HG03342 (cell line): Measurements from ENCODE around the gene EIF5A.
"Not testable (repeated sequence)": the region's sequence is repeated elsewhere in the genome, so short reads cannot be mapped to it uniquely, and the experiment has no call there.

ENCODE experiments used
- ATAC-seq: cut with Tn5 transposase; IDR thresholded peaks from one replicate; pipeline ENCODE4 v1.9.1; 2021; ENCODE audit warnings: mild to moderate bottlenecking, moderate library complexity; ENCODE audit not compliant: unreplicated experiment

Gene EIF5A

GRCh38 chr17:7329374-7329996 lies 22.1 kb downstream of the EIF5A start:
- ATAC-seq: peak; percentile 57

- peak; percentile 37 for ATAC-seq
Measured at GRCh38 chr17:7329997-7330637, 22.7 kb downstream of the EIF5A start.

GRCh38 chr17:7330638-7331015 lies 23.2 kb downstream of the EIF5A start:
- ATAC-seq: no peak

- no peak for ATAC-seq
Measured at GRCh38 chr17:7332111-7332510, 24.7 kb downstream of the EIF5A start.

GRCh38 chr17:7332600-7333069 lies 25.2 kb downstream of the EIF5A start:
- not testable (repeated sequence) for ATAC-seq

DNA sequence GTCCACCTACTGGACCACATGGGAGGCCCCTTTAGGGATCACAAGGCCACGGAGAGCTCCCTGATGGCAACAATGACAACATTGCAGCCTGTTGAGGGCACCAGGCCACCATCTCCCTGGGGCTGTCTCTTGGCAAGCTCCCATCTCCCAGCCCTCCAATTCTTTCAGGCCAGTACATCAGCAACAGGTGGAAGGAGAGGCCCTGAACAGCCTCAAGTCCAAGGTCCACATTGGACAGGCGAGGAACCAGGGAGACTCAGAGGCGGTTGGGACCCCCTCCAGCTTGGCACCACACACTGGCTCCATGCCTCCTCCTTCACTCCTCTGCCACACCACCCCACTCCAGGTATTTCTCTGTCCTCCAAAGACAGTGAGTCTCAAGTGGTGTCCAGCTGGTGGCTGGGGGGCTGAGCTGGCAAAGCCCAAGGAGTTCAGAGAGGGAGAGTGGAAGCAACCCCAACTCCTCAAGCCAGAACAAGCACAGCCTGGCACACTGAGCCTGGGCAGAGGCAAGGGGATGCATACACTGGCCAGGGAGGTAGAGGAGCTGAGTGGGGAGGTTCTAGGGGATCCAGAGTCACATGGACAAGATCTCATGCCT lies 27.6 kb downstream of the EIF5A start:
- ATAC-seq: no peak

- ATAC-seq: not testable (repeated sequence)
Measured at GRCh38 chr17:7335765-7336164, 28.3 kb downstream of the EIF5A start.

- peak; percentile 60 for ATAC-seq
Measured at GRCh38 chr17:7336240-7337175, 29.1 kb downstream of the EIF5A start, which contains the start of gene ACAP1. Gene ACAP1, plus strand, starts transcription at chr17:7336529. Its CDS starts 206 bp downstream, at chr17:7336735.

DNA sequence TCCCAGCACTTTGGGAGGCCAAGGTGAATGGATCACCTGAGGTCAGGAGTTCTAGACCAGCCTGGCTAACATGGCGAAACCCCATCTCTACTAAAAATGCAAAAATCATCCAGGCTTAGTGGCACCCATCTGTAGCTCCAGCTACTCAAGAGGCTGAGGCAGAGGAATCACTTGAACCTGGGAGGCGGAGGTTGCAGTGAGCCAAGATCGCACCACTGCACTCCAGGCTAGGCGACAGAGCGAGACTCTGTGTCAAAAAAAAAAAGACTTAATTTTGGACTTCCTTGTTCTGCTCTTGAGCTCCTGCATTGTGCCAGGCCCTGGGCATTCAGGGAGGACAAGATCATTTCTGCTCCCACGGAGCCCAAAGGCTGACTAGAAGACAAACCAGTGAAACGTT lies 30.2 kb downstream of the EIF5A start:
- ATAC-seq: not testable (repeated sequence)

DNA sequence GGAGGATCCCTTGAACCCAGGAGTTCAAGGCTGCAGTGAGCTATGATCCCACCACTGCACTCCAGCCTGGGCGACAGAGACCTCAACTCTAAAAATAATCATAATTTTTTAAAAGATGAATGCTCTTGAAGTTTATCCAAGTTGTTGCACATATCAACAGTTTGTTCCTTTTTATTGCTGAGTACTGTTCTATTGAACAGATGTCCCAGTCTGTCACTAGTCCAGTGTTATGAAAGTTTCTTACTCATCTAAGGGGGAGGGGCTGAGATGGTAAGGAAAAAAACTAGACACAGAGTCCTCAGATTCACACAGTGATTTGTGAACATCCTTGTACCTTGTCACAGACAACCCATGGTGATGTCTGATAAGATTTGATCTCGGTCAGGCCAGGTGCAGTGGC lies 32.8 kb downstream of the EIF5A start:
- no peak for ATAC-seq

DNA sequence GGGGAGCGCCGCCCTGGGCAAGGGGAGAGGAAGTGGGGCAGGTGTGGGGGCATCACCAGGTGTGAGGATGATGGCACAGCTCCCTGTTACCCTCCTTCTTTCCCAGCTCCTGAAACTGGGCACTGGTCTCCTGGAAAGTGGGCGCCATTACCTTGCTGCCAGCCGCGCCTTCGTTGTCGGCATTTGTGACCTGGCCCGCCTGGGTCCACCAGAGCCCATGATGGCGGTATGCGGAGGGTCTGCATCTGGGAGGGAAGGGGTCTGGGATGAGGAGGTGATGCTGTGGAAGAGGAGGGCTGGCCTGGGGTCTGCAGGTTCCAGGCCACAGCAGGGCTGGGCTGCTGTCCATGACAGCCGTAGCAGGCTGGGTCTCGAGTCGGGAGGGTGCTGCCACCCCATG lies 34.4 kb downstream of the EIF5A start:
- ATAC-seq: no peak

GRCh38 chr17:7343250-7343649 lies 35.8 kb downstream of the EIF5A start:
- ATAC-seq: no peak

DNA sequence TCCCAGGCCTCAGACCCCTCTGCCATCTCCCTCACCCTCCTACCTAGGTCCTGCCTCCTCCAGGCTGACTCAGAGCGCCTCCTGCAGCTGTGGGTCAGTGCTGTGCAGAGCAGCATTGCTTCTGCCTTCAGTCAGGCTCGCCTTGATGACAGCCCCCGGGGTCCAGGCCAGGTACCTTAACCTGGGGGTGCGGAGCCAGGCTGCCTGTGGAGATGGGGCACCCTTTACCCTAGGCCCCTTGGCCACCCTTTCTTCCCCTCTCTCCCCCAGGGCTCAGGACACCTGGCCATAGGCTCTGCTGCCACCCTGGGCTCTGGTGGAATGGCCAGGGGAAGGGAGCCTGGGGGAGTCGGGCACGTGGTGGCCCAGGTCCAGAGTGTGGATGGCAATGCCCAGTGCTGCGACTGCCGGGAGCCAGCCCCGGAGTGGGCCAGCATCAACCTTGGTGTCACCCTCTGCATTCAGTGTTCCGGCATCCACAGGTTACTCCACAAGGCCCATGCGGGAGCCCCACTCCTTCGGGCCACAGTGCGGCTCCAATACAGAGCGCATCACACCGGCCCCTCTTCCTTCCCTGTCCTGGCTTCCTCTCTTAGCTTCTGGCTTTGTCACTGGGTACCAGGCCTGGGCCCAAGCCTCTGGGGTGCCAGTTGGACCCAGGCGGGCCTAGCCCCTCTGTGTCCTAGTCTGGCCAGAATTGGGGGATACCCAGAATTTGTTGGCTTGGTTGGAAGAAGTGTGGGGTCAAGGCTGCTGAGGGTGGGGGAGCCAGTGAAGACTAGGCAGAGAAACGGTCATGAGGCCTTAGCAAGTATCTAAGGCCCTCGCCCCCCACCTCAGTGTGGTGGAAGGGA lies 39.6 kb downstream of the EIF5A start:
- ATAC-seq: no peak

- no peak for ATAC-seq
Measured at GRCh38 chr17:7347630-7348477, 40.4 kb downstream of the EIF5A start.

GRCh38 chr17:7348478-7349242 lies 41.2 kb downstream of the EIF5A start:
- ATAC-seq: no peak

GRCh38 chr17:7351665-7352502 lies 44.5 kb downstream of the EIF5A start, which contains the start of gene KCTD11:
Gene KCTD11, plus strand, starts transcription at chr17:7352162.
- ATAC-seq: peak; percentile 46

DNA sequence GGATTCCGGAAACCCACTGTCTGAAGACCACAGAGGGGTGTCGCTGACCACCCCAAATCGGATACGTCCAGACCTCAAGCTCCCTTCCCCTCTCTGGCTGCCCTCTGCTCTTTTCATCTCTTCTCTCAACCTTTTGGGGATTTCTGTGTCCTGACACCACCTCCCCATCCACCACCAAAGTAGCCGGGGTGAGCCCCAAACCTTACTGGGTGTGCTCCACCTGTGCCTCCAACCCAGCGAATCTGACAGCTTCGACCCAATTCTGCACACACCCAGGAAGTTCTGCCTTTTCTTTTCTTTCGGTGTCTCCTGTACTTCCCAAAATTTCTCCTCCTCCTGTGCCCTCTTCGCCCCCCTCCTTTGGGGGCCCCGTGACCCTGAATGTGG lies 45.1 kb downstream of the EIF5A start:
- ATAC-seq: no peak
